AG04450 (cell line): ENCODE measurements around the gene PEDS1. TPM values are rescaled to one million over a fixed set of nuclear protein-coding genes. Genes with fewer than 3 reads are reported as not detected.
"Not testable (repeated sequence)": the region's sequence is repeated elsewhere in the genome, so short reads cannot be mapped to it uniquely, and the experiment has no call there.

Experiments used
- CTCF ChIA-PET: fragments of 300-600, 350-600 bp; formaldehyde crosslinking; extraction: SDS; loops from one replicate; lab custom pipeline; 2022; ENCODE audit warnings: antibody characterized with exemption, inconsistent platforms; lab: Charles Lee
- POLR2A ChIA-PET: fragments of 350-600 bp; formaldehyde crosslinking; extraction: SDS; loops from one replicate; lab custom pipeline; 2021; ENCODE audit warnings: antibody characterized with exemption, inconsistent platforms; lab: Yijun Ruan, JAX
- DNase-seq: peaks from one replicate; pipeline ENCODE4 v3.0.0-alpha.2; 2011; ENCODE audit warnings: low read depth, low spot score
- H3K27ac ChIP-seq: one replicate; pipeline ENCODE4 v1.5.1; 2012; ENCODE audit warnings: low read depth, low read length, control low read depth
- H3K27me3 ChIP-seq: one replicate; pipeline ENCODE4 v1.6.0; 2012; ENCODE audit warnings: low read length; ENCODE audit not compliant: control insufficient read depth, insufficient read depth
- H3K4me3 ChIP-seq: 2 replicates; pipeline ENCODE4 v1.5.1; 2011; ENCODE audit warnings: mild to moderate bottlenecking, low read depth, low read length, control low read depth
- H3K9me3 ChIP-seq: 2 replicates; pipeline ENCODE4 v1.5.1; 2012; ENCODE audit warnings: low read length; ENCODE audit not compliant: control insufficient read depth, insufficient read depth
- polyA plus RNA-seq: library from polyadenylated mRNA; depleted of rRNA; stranded (reverse); fragments of >200 nt; gene quantifications from 2 replicates; pipeline ENCODE4 v1.2.3, GENCODE V29; 2011
- TF ChIP-seq, protein P1 (sequence below): IDR thresholded peaks from 2 replicates; pipeline ENCODE4 v1.5.1; 2011; ENCODE audit warnings: low read depth, low read length, control low read depth, inconsistent platforms

The PEDS1 gene
- polyA plus RNA-seq, 1 experiment, result 24.7 TPM

DNA sequence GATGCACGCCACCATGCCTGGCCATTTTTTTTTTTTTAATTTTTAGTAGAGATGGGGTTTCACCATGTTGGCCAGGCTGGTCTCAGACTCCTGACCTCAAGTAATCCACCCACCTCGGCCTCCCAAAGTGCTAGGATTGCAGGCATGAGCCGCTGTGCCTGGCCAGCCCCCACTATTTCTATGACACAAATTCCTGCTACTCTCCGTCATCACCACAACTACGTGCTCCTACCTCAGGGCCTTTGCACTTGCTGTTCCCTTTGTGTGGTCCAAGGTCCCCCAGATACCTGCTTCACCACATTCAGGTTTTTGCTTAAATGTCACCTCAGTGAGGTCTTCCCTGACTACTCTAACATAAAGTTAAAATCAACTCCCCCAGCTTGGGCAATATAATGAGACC is 31.9 kb upstream of the PEDS1 start:
- Histone ChIP-seq H3K9me3 (no peaks in the 10 kb centered on the region), H3K27me3 (no peaks in the 10 kb centered on the region), H3K4me3 (no peak overlapping the region), H3K27ac (no peak overlapping the region)
- CTCF ChIA-PET, result interaction anchor here (0.6 to 1.8 kb wide), 13 partner anchors 16 to 564 kb away, joined by 3 to 6 read pairs (median 4); no protein-coding TSS in a partner anchor
- DNase-seq, result no peak
- TF ChIP-seq, protein P1, sequence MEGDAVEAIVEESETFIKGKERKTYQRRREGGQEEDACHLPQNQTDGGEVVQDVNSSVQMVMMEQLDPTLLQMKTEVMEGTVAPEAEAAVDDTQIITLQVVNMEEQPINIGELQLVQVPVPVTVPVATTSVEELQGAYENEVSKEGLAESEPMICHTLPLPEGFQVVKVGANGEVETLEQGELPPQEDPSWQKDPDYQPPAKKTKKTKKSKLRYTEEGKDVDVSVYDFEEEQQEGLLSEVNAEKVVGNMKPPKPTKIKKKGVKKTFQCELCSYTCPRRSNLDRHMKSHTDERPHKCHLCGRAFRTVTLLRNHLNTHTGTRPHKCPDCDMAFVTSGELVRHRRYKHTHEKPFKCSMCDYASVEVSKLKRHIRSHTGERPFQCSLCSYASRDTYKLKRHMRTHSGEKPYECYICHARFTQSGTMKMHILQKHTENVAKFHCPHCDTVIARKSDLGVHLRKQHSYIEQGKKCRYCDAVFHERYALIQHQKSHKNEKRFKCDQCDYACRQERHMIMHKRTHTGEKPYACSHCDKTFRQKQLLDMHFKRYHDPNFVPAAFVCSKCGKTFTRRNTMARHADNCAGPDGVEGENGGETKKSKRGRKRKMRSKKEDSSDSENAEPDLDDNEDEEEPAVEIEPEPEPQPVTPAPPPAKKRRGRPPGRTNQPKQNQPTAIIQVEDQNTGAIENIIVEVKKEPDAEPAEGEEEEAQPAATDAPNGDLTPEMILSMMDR, result no peak
- POLR2A ChIA-PET, result no interaction called here

DNA sequence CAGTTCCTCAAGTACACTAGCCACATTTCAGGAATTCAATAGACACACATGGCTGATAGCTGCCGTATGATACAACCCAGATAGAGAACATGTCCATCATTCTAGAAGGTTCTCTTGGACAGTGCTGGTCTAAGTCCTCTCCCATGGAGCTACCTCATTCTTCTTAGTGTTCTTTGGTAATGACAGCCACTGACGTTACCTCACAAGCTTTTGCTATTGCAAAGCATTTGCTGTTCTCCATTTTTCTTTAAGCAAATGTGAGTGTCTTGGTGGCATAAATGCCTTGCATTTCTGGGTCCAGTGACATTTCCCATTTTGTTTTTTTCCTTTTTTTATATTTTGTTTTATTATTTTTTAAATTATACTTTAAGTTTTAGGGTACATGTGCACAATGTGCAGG is 28.8 kb upstream of the PEDS1 start:
- TF ChIP-seq, protein P1, result no peak
- ChIA-PET POLR2A (interaction anchor here (0.7 kb wide), 1 partner anchor 66 kb away, joined by 4 read pairs; no protein-coding TSS in a partner anchor), CTCF (interaction anchor here (0.9 to 1.8 kb wide), 5 partner anchors 66 to 283 kb away, joined by 3 to 6 read pairs (median 5); no protein-coding TSS in a partner anchor)
- H3K27me3 ChIP-seq, result no peaks in the 10 kb centered on the region
- H3K27ac ChIP-seq, result no peak overlapping the region
- no peak for DNase-seq
- H3K4me3 ChIP-seq, result no peak overlapping the region
- no peaks in the 10 kb centered on the region for H3K9me3 ChIP-seq

DNA sequence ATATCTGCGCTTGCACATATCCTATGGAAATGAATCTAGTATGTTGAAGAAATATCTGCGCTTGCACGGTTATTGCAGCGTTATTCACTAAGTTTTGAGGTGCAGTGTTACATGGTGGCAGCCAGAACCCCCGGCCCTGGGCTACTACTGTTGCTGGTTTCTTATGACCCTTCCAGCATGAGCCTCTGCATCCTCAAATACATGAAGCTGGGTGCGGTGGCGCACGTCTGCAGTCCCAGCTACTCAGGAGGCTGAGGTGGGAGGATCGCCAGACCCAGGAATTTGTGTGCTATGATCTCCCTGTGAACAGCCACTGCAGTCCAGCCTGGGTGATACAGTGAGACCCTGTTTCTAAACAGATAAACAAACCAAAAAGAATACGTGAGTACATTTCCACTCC is 27.8 kb upstream of the PEDS1 start:
- DNase-seq, result no peak
- no peak overlapping the region for H3K4me3 ChIP-seq
- H3K27me3 ChIP-seq, result no peaks in the 10 kb centered on the region
- H3K27ac ChIP-seq, result no peak overlapping the region
- ChIA-PET CTCF (interaction anchor here (1.1 to 1.4 kb wide), 2 partner anchors 202 to 284 kb away, joined by 3 to 6 read pairs; no protein-coding TSS in a partner anchor), POLR2A (no interaction called here)
- TF ChIP-seq, protein P1, result no peak
- H3K9me3 ChIP-seq, result no peaks in the 10 kb centered on the region

DNA sequence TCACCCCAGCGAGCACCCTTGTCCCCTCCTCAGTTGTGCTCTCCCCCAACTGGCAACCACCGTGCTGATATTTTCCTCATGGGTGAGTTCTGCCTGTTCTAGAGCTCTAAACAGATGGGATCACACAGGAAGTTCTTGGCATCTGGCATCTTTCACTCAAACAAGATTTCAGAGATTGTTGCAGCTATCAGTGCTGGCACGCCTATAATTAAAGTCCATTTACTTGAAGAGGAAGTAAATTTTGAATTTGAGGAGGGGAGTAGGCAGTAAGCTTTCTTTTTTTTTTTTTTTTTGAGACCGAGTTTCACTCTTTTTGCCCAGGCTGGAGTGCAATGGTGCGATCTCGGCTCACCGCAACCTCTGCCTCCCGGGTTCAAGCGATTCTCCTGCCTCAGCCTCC is 25.1 kb upstream of the PEDS1 start:
- not testable (repeated sequence) for H3K27me3 ChIP-seq, H3K4me3 ChIP-seq, DNase-seq, H3K27ac ChIP-seq, H3K9me3 ChIP-seq
- CTCF ChIA-PET, result interaction anchor here (0.6 to 2.2 kb wide), 39 partner anchors 10 to 612 kb away, joined by 3 to 19 read pairs (median 4); no protein-coding TSS in a partner anchor
- POLR2A ChIA-PET, result interaction anchor here (0.7 to 1.0 kb wide), 2 partner anchors 58 to 287 kb away, joined by 3 to 7 read pairs; no protein-coding TSS in a partner anchor

DNA sequence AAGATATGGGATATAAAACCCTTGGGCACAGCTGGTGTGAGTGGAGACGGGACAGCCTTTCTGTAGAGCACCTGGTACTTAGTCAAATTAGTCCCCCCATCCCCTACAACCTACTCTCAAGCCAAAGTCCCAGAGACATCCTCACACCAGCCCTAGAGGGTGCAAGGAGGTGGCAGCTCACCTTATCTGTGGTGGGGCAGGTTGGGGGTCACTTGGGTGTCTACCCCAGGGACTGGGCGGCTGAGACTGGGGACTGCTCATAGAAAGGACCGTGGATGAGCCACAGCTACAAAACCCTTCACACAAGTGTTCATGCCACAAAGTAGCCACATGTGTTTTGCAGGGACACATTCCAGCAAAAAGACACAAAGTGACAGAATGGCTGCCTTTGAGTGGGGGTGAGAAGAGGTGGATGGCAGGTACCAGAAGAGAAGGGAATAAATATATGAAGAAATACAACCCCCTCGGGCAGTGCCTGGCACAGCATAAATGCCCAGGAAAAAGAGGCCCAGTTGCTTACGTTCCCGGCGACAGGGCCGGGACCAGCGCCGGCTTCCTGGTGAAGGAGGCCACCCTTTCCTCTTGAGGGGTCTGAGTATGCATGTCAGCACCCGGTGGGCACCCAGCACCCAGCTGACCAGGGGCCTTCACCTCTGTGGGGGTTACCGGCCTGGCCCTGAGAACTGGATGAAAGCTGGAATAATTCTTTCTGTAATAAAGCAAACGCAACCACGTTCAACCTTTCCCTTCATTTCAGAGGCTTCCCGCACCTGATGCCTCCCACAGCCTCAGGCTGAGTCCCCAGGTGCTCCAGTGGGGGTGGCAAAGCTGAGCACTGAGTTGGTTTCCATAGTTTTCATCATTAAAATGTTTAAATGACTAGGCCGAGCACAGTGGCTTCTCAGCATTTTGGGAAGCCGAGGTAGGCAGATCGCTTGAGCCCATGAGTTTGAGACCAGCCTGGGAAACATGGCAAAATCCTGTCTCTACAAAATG is 22.7 kb upstream of the PEDS1 start:
- POLR2A ChIA-PET, result interaction anchor here (0.6 kb wide), 1 partner anchor 369 kb away, joined by 3 read pairs; no protein-coding TSS in a partner anchor

More for the DNA sequence above, 22.7 kb upstream of the PEDS1 start:
- DNase-seq, result no peak
- H3K27ac ChIP-seq, result no peak overlapping the region
- CTCF ChIA-PET, result interaction anchor here (0.7 to 1.4 kb wide), 6 partner anchors 10 to 618 kb away, joined by 3 to 6 read pairs (median 4); no protein-coding TSS in a partner anchor
- no peaks in the 10 kb centered on the region for H3K9me3 ChIP-seq
- H3K4me3 ChIP-seq, result no peak overlapping the region
- H3K27me3 ChIP-seq, result no peaks in the 10 kb centered on the region
- TF ChIP-seq, protein P1, result no peak
